Activated B cell treated with CpG ODN at 0.5 μM for 24 hours (primary cell): ENCODE data around the gene MRLN. TPM values are rescaled to one million over a fixed set of nuclear protein-coding genes. Genes with fewer than 3 reads are reported as not detected.
A peak's percentile ranks its signal among the peaks of the same experiment; 100 is the strongest.

Experiments
- ATAC-seq: fragments of 200-7000 bp; cut with Tn5 transposase; one replicate; pipeline ENCODE4 v1.10.0; 2021; ENCODE audit warnings: low read depth, mild to moderate bottlenecking, moderate library complexity
- CTCF ChIA-PET: fragments of 350-600 bp; sonication (Branson Sonifier 250); formaldehyde crosslinking; loops from one replicate; lab custom pipeline; 2021; ENCODE audit warnings: antibody characterized with exemption; lab: Charles Lee
- POLR2A ChIA-PET: fragments of 350-600 bp; sonication (Branson Sonifier 250); formaldehyde crosslinking; loops from one replicate; lab custom pipeline; 2021; ENCODE audit warnings: antibody characterized with exemption; lab: Charles Lee
- DNase-seq: peaks from one replicate; pipeline ENCODE4 v3.0.0; 2022
- H3K27ac Mint-ChIP-seq: one replicate; pipeline ENCODE4 v1.8.0; 2020; ENCODE audit warnings: mixed read lengths
- H3K27me3 Mint-ChIP-seq: one replicate; pipeline ENCODE4 v1.8.0; 2021; ENCODE audit warnings: mixed read lengths
- H3K36me3 Mint-ChIP-seq: one replicate; pipeline ENCODE4 v1.8.0; 2021; ENCODE audit warnings: low read depth, mixed read lengths
- H3K4me1 Mint-ChIP-seq: one replicate; pipeline ENCODE4 v1.8.0; 2021; ENCODE audit warnings: mixed read lengths
- H3K4me3 Mint-ChIP-seq: one replicate; pipeline ENCODE4 v1.8.0; 2020; ENCODE audit warnings: mild to moderate bottlenecking, mixed read lengths
- H3K9me3 Mint-ChIP-seq: one replicate; pipeline ENCODE4 v1.8.0; 2020; ENCODE audit warnings: mixed read lengths
- intact Hi-C: fragments of 100-400 bp; cut with micrococcal nuclease; formaldehyde crosslinking; loops from one replicate; pipeline ENCODE4 v1.15.1; 2024
- total RNA-seq: library from RNA; stranded (reverse); gene quantifications from 2 replicates; pipeline ENCODE4 v1.2.3, GENCODE V29; 2022
- TF ChIP-seq, protein P1 (sequence below): fragments of 200-600 bp; IDR thresholded peaks from one replicate; pipeline ENCODE4 v1.8.0; 2022; ENCODE audit warnings: antibody characterized with exemption, mild to moderate bottlenecking

MRLN gene
- total RNA-seq, 1 donor from 2014 or later: not detected

- ATAC-seq (peak; percentile 85), DNase-seq (peak; percentile 33)
- ChIA-PET CTCF (no interaction called here), POLR2A (interaction anchor here (0.6 to 1.0 kb wide), 4 partner anchors 9 to 156 kb away, joined by 3 to 13 read pairs (median 4); no protein-coding TSS in a partner anchor)
- peak within 1 kb of the TSS; percentile 82 for H3K4me3 Mint-ChIP-seq
- no peaks in the 10 kb centered on the region for H3K9me3 Mint-ChIP-seq
- H3K27me3 Mint-ChIP-seq: peaks cover 25% of the 10 kb centered on the region
- H3K27ac Mint-ChIP-seq: no peak within 1 kb of the TSS
- intact Hi-C loops: loop anchor here (5.0 to 10.0 kb wide), 2 partner anchors 98 to 195 kb away; partner anchors contain the start of gene CCDC6
- H3K36me3 Mint-ChIP-seq: no peaks in the 10 kb centered on the region
- TF ChIP-seq, protein P1, sequence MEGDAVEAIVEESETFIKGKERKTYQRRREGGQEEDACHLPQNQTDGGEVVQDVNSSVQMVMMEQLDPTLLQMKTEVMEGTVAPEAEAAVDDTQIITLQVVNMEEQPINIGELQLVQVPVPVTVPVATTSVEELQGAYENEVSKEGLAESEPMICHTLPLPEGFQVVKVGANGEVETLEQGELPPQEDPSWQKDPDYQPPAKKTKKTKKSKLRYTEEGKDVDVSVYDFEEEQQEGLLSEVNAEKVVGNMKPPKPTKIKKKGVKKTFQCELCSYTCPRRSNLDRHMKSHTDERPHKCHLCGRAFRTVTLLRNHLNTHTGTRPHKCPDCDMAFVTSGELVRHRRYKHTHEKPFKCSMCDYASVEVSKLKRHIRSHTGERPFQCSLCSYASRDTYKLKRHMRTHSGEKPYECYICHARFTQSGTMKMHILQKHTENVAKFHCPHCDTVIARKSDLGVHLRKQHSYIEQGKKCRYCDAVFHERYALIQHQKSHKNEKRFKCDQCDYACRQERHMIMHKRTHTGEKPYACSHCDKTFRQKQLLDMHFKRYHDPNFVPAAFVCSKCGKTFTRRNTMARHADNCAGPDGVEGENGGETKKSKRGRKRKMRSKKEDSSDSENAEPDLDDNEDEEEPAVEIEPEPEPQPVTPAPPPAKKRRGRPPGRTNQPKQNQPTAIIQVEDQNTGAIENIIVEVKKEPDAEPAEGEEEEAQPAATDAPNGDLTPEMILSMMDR: no peak
- H3K4me1 Mint-ChIP-seq: peaks cover 6% of the 10 kb centered on the region
Measured at GRCh38 chr10:59709395-59710125, 43.7 kb downstream of the MRLN start, which contains the start of gene SLC16A9. SLC16A9 (minus strand) TSS chr10:59709850; CDS start chr10:59684291, 25,559 bp downstream.

DNA sequence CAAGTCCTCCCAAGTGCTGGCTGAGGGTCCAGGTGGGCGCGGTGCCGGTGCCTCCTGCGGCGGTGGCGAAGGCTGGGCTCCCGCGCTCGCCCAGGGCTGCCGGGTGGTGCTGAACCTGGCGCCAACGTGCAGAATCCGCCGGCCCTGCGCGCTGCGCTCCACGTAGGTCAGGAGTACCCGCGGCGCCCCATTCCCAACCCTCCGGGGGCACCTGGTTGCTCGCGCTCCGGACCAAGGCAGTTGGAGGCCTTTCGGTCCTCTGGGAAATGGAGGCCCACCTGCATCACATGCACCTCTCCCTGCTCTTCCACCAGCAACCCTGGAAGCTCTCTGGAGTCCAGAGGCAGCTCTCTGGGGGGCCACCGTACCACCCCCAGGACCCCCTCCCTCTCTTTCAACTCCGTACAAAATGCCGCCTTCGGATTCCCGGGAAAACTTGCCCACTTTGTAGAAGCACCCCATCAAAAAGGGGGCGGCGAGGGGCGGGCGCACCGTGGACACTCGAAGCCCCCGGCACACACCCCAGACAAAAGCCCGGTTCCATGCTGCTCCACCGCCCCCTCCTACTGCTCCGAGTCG is 44.4 kb downstream of the MRLN start:
- intact Hi-C loops: loop anchor here (5.0 to 10.0 kb wide), 2 partner anchors 98 to 196 kb away; partner anchors contain the start of gene CCDC6
- ATAC-seq (no peak), DNase-seq (peak; percentile 19)
- CTCF ChIA-PET: no interaction called here
- POLR2A ChIA-PET: interaction anchor here (0.6 to 1.0 kb wide), 3 partner anchors 12 to 156 kb away, joined by 3 to 13 read pairs (median 5); no protein-coding TSS in a partner anchor
- H3K36me3 Mint-ChIP-seq: no peaks in the 10 kb centered on the region
- H3K4me3 Mint-ChIP-seq: peak overlapping the region; percentile 82
- peaks cover 6% of the 10 kb centered on the region for H3K4me1 Mint-ChIP-seq
- TF ChIP-seq, protein P1: no peak
- no peaks in the 10 kb centered on the region for H3K9me3 Mint-ChIP-seq
- H3K27me3 Mint-ChIP-seq: peaks cover 24% of the 10 kb centered on the region
- no peak overlapping the region for H3K27ac Mint-ChIP-seq

- DNase-seq (no peak), ATAC-seq (no peak)
- ChIA-PET CTCF (no interaction called here), POLR2A (interaction anchor here (0.5 kb wide), 1 partner anchor 20 kb away, joined by 6 read pairs; no protein-coding TSS in a partner anchor)
- Mint-ChIP-seq H3K9me3 (no peaks in the 10 kb centered on the region), H3K36me3 (no peaks in the 10 kb centered on the region), H3K27ac (no peak overlapping the region), H3K27me3 (peaks cover 20% of the 10 kb centered on the region), H3K4me1 (peaks cover 6% of the 10 kb centered on the region), H3K4me3 (no peak overlapping the region)
- TF ChIP-seq, protein P1: no peak
- intact Hi-C loops: loop anchor here (5.0 to 10.0 kb wide), 2 partner anchors 100 to 198 kb away; partner anchors contain the start of gene CCDC6
Measured at GRCh38 chr10:59706851-59707797, 46.1 kb downstream of the MRLN start.

- no peak overlapping the region for H3K4me3 Mint-ChIP-seq
- ATAC-seq: no peak
- no peak overlapping the region for H3K27ac Mint-ChIP-seq
- no peaks in the 10 kb centered on the region for H3K9me3 Mint-ChIP-seq
- POLR2A ChIA-PET: no interaction called here
- H3K4me1 Mint-ChIP-seq: peaks cover 6% of the 10 kb centered on the region
- intact Hi-C loops: loop anchor here (5.0 to 10.0 kb wide), 2 partner anchors 101 to 199 kb away; partner anchors contain the start of gene CCDC6
- TF ChIP-seq, protein P1: no peak
- no peak for DNase-seq
- H3K36me3 Mint-ChIP-seq: no peaks in the 10 kb centered on the region
- H3K27me3 Mint-ChIP-seq: peaks cover 16% of the 10 kb centered on the region
- CTCF ChIA-PET: no interaction called here
Measured at GRCh38 chr10:59705931-59706330, 47.3 kb downstream of the MRLN start.
